GM13977 (cell line): Measurements from ENCODE around the gene KCNK4.

Experiments
- DNase-seq: peaks from one replicate; pipeline ENCODE4 v3.0.0; 2012; ENCODE audit warnings: low spot score
- CTCF ChIP-seq: IDR thresholded peaks from 2 replicates; pipeline ENCODE4 v1.5.1; 2012; ENCODE audit warnings: mild to moderate bottlenecking, control low read depth; ENCODE audit not compliant: insufficient read depth; ENCODE audit errors: extremely low read depth, missing control alignments
- in situ Hi-C: fragments of 300-500 bp; cut with MboI; formaldehyde crosslinking; loops from one replicate; pipeline ENCODE4 v1.12.0; 2022; ENCODE audit warnings: low sequenced_read_pairs, low pct_unique_long_range_greater_than_20kb, mixed read lengths, inconsistent platforms; ENCODE audit not compliant: unreplicated experiment

The KCNK4 gene

DNA sequence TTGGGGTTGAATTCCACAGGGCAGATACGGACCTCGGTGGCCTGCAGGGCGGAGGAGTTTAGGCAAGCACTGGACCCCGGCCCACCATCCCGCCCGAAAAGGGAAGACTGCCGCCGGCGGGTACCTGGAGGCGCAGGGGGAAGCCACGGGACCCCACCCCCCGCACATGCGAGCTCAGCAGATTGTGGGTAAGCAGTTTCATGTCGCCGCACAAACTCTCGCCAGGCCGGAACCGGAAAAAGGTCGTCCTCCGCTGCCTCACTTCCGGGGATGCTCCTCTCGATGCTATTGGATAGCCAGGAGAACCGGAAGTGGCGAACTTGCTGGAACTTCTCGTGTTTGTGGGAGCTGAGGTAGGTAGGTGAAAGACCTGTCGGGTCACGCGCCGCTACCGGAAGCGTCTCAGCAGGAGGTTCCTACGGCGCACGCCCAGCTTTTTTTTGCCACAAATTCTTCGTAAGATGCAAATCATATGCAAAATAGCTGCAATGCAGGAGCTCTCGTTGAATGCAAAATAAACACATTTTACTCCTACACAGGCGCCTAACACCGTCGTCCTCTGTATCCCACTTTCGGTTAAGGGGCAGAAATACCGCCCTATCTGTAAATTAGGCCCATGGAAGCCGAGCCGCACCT is 26.3 kb downstream of the KCNK4 start, which contains the start of gene TRMT112:
TSS of gene TRMT112 (minus strand) at position 235 of the 636 bp plus-strand sequence. CDS start at position 202, 33 bp downstream.
- no peak for TF ChIP-seq CTCF
- in situ Hi-C loops, result no loop called here
- peak; percentile 95 for DNase-seq

DNA sequence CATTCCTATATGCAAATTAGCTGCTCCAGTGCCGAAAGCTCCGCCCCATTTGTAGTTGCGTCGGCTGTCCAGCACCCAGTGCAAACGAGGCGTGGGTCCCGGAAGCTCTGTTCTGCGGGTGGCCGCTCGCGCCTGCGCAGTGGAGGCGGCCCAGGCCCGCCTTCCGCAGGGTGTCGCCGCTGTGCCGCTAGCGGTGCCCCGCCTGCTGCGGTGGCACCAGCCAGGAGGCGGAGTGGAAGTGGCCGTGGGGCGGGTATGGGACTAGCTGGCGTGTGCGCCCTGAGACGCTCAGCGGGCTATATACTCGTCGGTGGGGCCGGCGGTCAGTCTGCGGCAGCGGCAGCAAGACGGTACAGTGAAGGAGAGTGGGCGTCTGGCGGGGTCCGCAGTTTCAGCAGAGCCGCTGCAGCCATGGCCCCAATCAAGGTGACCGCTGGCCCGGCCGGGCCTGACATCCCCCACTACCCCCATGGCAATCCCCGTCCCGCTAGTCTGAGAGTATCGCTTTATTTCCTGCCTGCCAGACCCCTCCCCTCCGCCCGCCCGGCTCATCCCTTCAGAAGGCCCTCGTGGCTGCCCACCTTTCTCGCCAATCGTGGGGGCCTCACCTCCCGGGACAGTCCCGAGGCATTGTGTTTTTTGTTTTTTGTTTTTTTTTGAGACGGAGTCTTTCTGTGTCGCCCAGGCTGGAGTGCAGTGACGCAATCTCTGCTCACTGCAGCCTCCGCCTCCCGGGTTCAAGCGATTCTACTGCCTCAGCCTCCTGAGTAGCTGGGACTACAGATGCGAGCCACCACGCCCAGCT is 27.1 kb downstream of the KCNK4 start, which contains the start of gene PRDX5:
TSS of gene PRDX5 (plus strand) at position 161 of the 805 bp plus-strand sequence. CDS start at position 256, 95 bp downstream.
- peak; percentile 97 for DNase-seq
- in situ Hi-C loops, result no loop called here
- peak; percentile 72 for TF ChIP-seq CTCF

GRCh38 chr11:64318766-64319761 is 28.0 kb downstream of the KCNK4 start:
- no peak for TF ChIP-seq CTCF
- DNase-seq, result no peak
- in situ Hi-C loops, result no loop called here

GRCh38 chr11:64320556-64320955 is 29.5 kb downstream of the KCNK4 start:
- no peak for DNase-seq
- no peak for TF ChIP-seq CTCF
- in situ Hi-C loops, result no loop called here

DNA sequence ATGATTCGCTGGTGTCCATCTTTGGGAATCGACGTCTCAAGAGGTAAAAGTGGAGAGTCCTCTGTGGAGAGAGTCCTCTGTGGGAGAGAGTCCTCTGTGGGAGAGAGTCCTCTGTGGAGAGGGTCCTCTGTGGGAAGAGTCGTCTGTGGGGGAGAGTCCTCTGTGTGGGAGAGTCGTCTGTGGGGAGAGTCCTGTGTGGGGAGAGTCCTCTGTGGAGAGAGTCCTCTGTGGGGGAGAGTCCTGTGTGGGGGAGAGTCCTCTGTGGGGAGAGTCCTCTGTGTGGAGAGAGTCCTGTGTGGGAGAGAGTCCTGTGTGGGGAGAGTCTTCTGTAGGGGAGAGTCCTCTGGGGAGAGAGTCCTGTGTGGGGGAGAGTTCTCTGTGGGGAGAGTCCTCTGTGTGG is 29.9 kb downstream of the KCNK4 start:
- no peak for TF ChIP-seq CTCF
- in situ Hi-C loops, result no loop called here
- no peak for DNase-seq

DNA sequence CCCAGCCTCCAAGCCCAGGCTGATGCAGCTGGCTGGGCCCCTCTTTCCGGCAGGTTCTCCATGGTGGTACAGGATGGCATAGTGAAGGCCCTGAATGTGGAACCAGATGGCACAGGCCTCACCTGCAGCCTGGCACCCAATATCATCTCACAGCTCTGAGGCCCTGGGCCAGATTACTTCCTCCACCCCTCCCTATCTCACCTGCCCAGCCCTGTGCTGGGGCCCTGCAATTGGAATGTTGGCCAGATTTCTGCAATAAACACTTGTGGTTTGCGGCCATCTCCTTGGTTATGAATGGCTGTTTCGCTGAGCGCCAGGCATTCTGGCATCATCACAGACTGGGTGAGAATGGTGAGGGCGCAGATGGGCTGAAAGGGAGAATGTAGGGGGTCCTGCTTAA is 30.4 kb downstream of the KCNK4 start:
- no peak for TF ChIP-seq CTCF
- in situ Hi-C loops, result no loop called here
- no peak for DNase-seq
